Esophagus muscularis mucosa (tissue), 3 donors: ENCODE measurements around the gene EVL.

Experiments
- CTCF ChIP-seq, 3 experiments: fragments of 200-600 bp in 2 of 3; fragments of 450-650 bp in 1 of 3; sonication (generic) in 2 of 3; IDR thresholded peaks; one replicate each; pipeline ENCODE4 v1.5.1; 2017 to 2019; ENCODE audit warnings: antibody characterized with exemption in 3 of 3, mild to moderate bottlenecking in 2 of 3, moderate library complexity in 1 of 3
- POLR2AphosphoS5 ChIP-seq, 2 donors: sonication (generic); formaldehyde crosslinking; IDR thresholded peaks; one replicate each; pipeline ENCODE4 v1.6.1; 2017; ENCODE audit warnings: antibody characterized with exemption in 2 of 2

- TF ChIP-seq CTCF (IDR thresholded peaks at IDR 0.05) (no peak), POLR2AphosphoS5 (IDR thresholded peaks at IDR 0.05) (peak in 1 of 2 donors; percentile 36)
Observed at GRCh38 chr14:100019156-100019744, 46.0 kb upstream of the EVL start.
